Lung (tissue), 12 donors: Measurements from ENCODE around the gene HTRA3. TPM values are rescaled to one million over a fixed set of nuclear protein-coding genes. Genes with fewer than 3 reads are reported as not detected.

Experiments used
- ATAC-seq: fragments of 200-7000 bp; cut with Tn5 transposase; one replicate; pipeline ENCODE4 v1.9.1; 2020; ENCODE audit warnings: moderate number of reproducible peaks; ENCODE audit not compliant: insufficient read depth, low FRiP score
- DNase-seq, 3 donors: peaks; one replicate each; pipeline ENCODE4 v3.0.0-alpha.2; 2013 to 2017
- H3K27ac ChIP-seq, 2 donors: one replicate each; pipeline ENCODE4 v1.5.1; 2013; ENCODE audit warnings: mild to moderate bottlenecking in 2 of 2, moderate library complexity in 2 of 2, control low read depth in 1 of 2, inconsistent platforms in 1 of 2, low read depth in 1 of 2, low read length in 1 of 2
- H3K27me3 ChIP-seq, 3 donors: one replicate each; pipeline ENCODE4 v1.5.1; 2013; ENCODE audit warnings: low read length in 2 of 3; ENCODE audit not compliant: control insufficient read depth in 3 of 3, insufficient read depth in 3 of 3
- H3K36me3 ChIP-seq, 4 donors: one replicate each; pipeline ENCODE4 v1.5.1; 2013; ENCODE audit warnings: low read length in 4 of 4, mild to moderate bottlenecking in 1 of 4, moderate library complexity in 1 of 4; ENCODE audit not compliant: control insufficient read depth in 4 of 4, insufficient read depth in 4 of 4
- H3K4me1 ChIP-seq, 5 donors: one replicate each; pipeline ENCODE4 v1.5.1; 2013; ENCODE audit warnings: low read length in 5 of 5, mild to moderate bottlenecking in 2 of 5, moderate library complexity in 1 of 5; ENCODE audit not compliant: control insufficient read depth in 5 of 5, insufficient read depth in 5 of 5
- H3K4me3 ChIP-seq: one replicate; pipeline ENCODE4 v1.5.1; 2013; ENCODE audit warnings: mild to moderate bottlenecking, control low read depth, moderate library complexity
- H3K9ac ChIP-seq, 2 donors: one replicate each; pipeline ENCODE4 v1.5.1; 2013; ENCODE audit warnings: low read length in 2 of 2, control low read depth in 1 of 2; ENCODE audit not compliant: insufficient read depth in 1 of 2
- H3K9me3 ChIP-seq, 4 donors: one replicate each; pipeline ENCODE4 v1.5.1; 2013; ENCODE audit warnings: low read length in 3 of 4, mild to moderate bottlenecking in 1 of 4, moderate library complexity in 1 of 4; ENCODE audit not compliant: control insufficient read depth in 4 of 4, insufficient read depth in 3 of 4
- CTCF ChIP-seq: IDR thresholded peaks from 2 replicates; pipeline ENCODE4 v1.5.1; 2012; ENCODE audit warnings: mild to moderate bottlenecking; ENCODE audit errors: control extremely low read depth, extremely low read depth
- WGBS, 2 donors: extraction: QIAGEN DNeasy Blood & Tissue Kit; methylation state at CpG; one replicate each; pipeline ENCODE4 v1.1.7; 2013; 5-methylcytosine and 5-hydroxymethylcytosine counted together
- polyA plus RNA-seq, 2 donors: library from polyadenylated mRNA; stranded (reverse); fragments of 200-250 nt; gene quantifications; one replicate each; pipeline ENCODE4 v1.2.1, GENCODE V29; 2013
- total RNA-seq, 2 donors: library from RNA; depleted of rRNA in 1 of 2; stranded (reverse); fragments of >200 nt in 1 of 2; gene quantifications; one replicate each; pipeline ENCODE4 v1.2.1, GENCODE V29; 2014 to 2021
- donor health status: control.
- donor health status: control.
- donor health status: Bipolar disorder and iron deficiency.
- donor health status: healthy.
- donor health status: DM: yes; HTN: yes; CAD: no.

Gene HTRA3
- total and polyA plus RNA-seq, 4 donors, result 9.5 to 23.5 (median 17.8) TPM

DNA sequence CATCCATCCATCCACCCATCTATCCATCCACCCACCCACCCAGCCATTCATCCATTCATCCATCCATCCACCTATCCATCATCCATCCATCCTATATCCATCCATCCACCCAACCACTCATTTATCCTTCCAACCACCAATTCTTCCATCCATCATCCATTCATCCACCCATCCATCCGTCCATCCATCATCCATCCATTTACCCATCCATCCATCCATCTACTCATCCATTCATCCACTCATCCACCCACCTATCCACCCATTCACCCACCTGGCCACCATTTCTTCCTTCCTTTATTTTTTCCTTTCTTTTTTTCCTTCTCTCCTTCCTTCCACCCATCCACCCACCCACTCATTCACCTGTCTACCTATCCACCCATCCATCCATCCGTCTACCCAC lies 25.2 kb downstream of the HTRA3 start:
- no peaks in the 10 kb centered on the region for H3K27me3 ChIP-seq
- H3K9me3 ChIP-seq, result peaks cover 0 to 2% (median 0%) of the 10 kb centered on the region in 4 donors
- no peak overlapping the region for H3K9ac ChIP-seq
- no peak for DNase-seq
- peaks cover 0 to 5% (median 2%) of the 10 kb centered on the region in 4 donors for H3K36me3 ChIP-seq
- no peak for TF ChIP-seq CTCF
- no peak for ATAC-seq
- 91 to 92% methylated on average over 2 of the region's 2 CpGs for WGBS, 2 donors
- H3K4me1 ChIP-seq, result no peaks in the 10 kb centered on the region
- H3K4me3 ChIP-seq, result no peak overlapping the region
- no peak overlapping the region for H3K27ac ChIP-seq

GRCh38 chr4:8295471-8295870 lies 25.9 kb downstream of the HTRA3 start:
- H3K27ac ChIP-seq, result no peak overlapping the region
- H3K27me3 ChIP-seq, result no peaks in the 10 kb centered on the region
- no peak overlapping the region for H3K4me3 ChIP-seq
- peaks cover 0 to 2% (median 0%) of the 10 kb centered on the region in 4 donors for H3K9me3 ChIP-seq
- H3K4me1 ChIP-seq, result no peaks in the 10 kb centered on the region
- TF ChIP-seq CTCF, result no peak
- ATAC-seq (no peak), DNase-seq (no peak)
- no peak overlapping the region for H3K9ac ChIP-seq
- WGBS, 2 donors, result 71 to 78% methylated on average over 6 of the region's 6 CpGs
- peaks cover 0 to 5% (median 2%) of the 10 kb centered on the region in 4 donors for H3K36me3 ChIP-seq

DNA sequence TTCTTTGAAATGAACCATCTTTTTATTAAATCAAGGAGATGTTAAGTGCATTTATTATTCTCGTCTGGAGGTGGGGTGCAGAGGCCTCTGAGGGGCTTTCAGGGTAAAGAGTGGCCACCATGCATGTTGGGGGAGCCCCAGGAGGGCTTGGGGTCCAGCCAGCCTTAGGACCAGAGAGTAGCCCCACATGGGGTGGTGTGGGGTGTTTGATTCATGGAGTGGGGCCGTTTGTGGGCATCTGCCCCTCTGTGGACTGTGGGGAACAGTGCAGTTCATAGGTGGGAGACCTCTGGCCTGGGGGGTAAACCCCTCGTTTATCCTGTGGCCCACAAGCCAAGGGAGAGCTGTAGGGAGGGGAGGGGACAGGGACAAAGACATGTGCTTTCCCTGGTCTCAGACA lies 26.9 kb downstream of the HTRA3 start:
- no peak for DNase-seq
- H3K36me3 ChIP-seq, result peaks cover 0 to 5% (median 2%) of the 10 kb centered on the region in 4 donors

More for the DNA sequence above, 26.9 kb downstream of the HTRA3 start:
- no peak for ATAC-seq
- Histone ChIP-seq H3K4me1 (no peaks in the 10 kb centered on the region), H3K27ac (no peak overlapping the region), H3K27me3 (no peaks in the 10 kb centered on the region), H3K4me3 (no peak overlapping the region), H3K9me3 (peaks cover 0 to 2% (median 0%) of the 10 kb centered on the region in 4 donors), H3K9ac (no peak overlapping the region)
- no peak for TF ChIP-seq CTCF
- 62 to 76% methylated on average over 3 of the region's 3 CpGs for WGBS, 2 donors
